GM12878 (cell line): ENCODE results near the gene RANBP3. TPM values are rescaled to one million over a fixed set of nuclear protein-coding genes. Genes with fewer than 3 reads are reported as not detected.
A peak's percentile ranks its signal among the peaks of the same experiment; 100 is the strongest.

Experiments used
- ATF7 ChIP-seq: fragments of 450-650 bp; IDR thresholded peaks from 2 replicates; pipeline ENCODE4 v1.6.1; 2016; ENCODE audit warnings: low read depth, mild to moderate bottlenecking
- BRCA1 ChIP-seq: IDR thresholded peaks from 2 replicates; pipeline ENCODE4 v1.6.1; 2011; ENCODE audit warnings: low read depth, low read length, improper control_type of control experiment
- CBX3 ChIP-seq: fragments of 200-600 bp; sonication (generic); IDR thresholded peaks from 2 replicates; pipeline ENCODE4 v1.6.1; 2016; ENCODE audit warnings: low read depth, borderline replicate concordance
- CHD2 ChIP-seq: IDR thresholded peaks from 2 replicates; pipeline ENCODE4 v1.6.1; 2011; ENCODE audit warnings: low read depth, low read length, improper control_type of control experiment, borderline replicate concordance
- CREB1 ChIP-seq: IDR thresholded peaks from 2 replicates; pipeline ENCODE4 v1.6.1; 2012; ENCODE audit warnings: low read depth, mild to moderate bottlenecking, inconsistent platforms
- CREM ChIP-seq: IDR thresholded peaks from 2 replicates; pipeline ENCODE4 v1.6.1; 2014; ENCODE audit warnings: antibody characterized with exemption, low read depth
- FOXK2 ChIP-seq: fragments of 450-650 bp; IDR thresholded peaks from 2 replicates; pipeline ENCODE4 v1.6.1; 2017; ENCODE audit warnings: mild to moderate bottlenecking, moderate library complexity
- HCFC1 ChIP-seq: fragments of 150-350 bp; IDR thresholded peaks from 2 replicates; pipeline ENCODE4 v1.6.1; 2014; ENCODE audit warnings: low read length
- HDAC2 ChIP-seq: fragments of 200-600 bp; sonication (generic); IDR thresholded peaks from 2 replicates; pipeline ENCODE4 v1.6.1; 2017
- JUNB ChIP-seq: IDR thresholded peaks from 2 replicates; pipeline ENCODE4 v1.6.1; 2016; ENCODE audit warnings: antibody characterized with exemption, mild to moderate bottlenecking
- NR2C2 ChIP-seq: IDR thresholded peaks from 2 replicates; pipeline ENCODE4 v1.6.1; 2011; ENCODE audit warnings: borderline replicate concordance, low read depth; ENCODE audit not compliant: control insufficient read depth, insufficient read length
- NRF1 ChIP-seq: conservative IDR thresholded peaks from 2 replicates; pipeline ENCODE4 v1.6.1; 2011; ENCODE audit warnings: mild to moderate bottlenecking, low read depth, low read length, improper control_type of control experiment
- POLR2AphosphoS5 ChIP-seq: IDR thresholded peaks from 2 replicates; pipeline ENCODE4 v1.6.1; 2011; ENCODE audit warnings: mild to moderate bottlenecking, low read length, inconsistent platforms
- RB1 ChIP-seq: fragments of 450-650 bp; formaldehyde crosslinking; IDR thresholded peaks from 2 replicates; pipeline ENCODE4 v1.6.1; 2017; ENCODE audit warnings: mild to moderate bottlenecking, borderline replicate concordance
- RELA ChIP-seq: fragments of 450-650 bp; IDR thresholded peaks from 2 replicates; pipeline ENCODE4 v1.8.0; 2014; ENCODE audit warnings: borderline replicate concordance; ENCODE audit not compliant: partially characterized antibody
- SRF ChIP-seq, 2 experiments: IDR thresholded peaks; 2 replicates each; pipeline ENCODE4 v1.6.1; 2011; ENCODE audit warnings: low read depth in 2 of 2, low read length in 2 of 2, mild to moderate bottlenecking in 1 of 2, moderate library complexity in 1 of 2
- SUZ12 ChIP-seq: fragments of 200-600 bp; sonication (generic); IDR thresholded peaks from one replicate; pipeline ENCODE4 v1.6.1; 2018; ENCODE audit warnings: antibody characterized with exemption, mild to moderate bottlenecking; ENCODE audit not compliant: unreplicated experiment
- TCF3 ChIP-seq: IDR thresholded peaks from 2 replicates; pipeline ENCODE4 v1.6.1; 2012; ENCODE audit warnings: low read depth, mild to moderate bottlenecking, low read length, borderline replicate concordance; ENCODE audit not compliant: insufficient read depth
- YY1 ChIP-seq: IDR thresholded peaks from 2 replicates; pipeline ENCODE4 v1.6.1; 2011; ENCODE audit warnings: low read depth, mild to moderate bottlenecking, low read length
- ZNF207 ChIP-seq: fragments of 450-650 bp; IDR thresholded peaks from 2 replicates; pipeline ENCODE4 v1.6.1; 2014; ENCODE audit warnings: antibody characterized with exemption, mild to moderate bottlenecking, borderline replicate concordance
- ZNF274 ChIP-seq: IDR thresholded peaks from one replicate; pipeline ENCODE4 v1.8.0; 2011; ENCODE audit not compliant: insufficient read length, insufficient read depth
- polyA plus RNA-seq, 11 experiments: library from polyadenylated mRNA; depleted of rRNA in 4 of 11; unstranded in 6 of 11; stranded (reverse) in 5 of 11; fragments of >200 nt; fragmentation: Nextera tagmentation in 4 of 11; fragmentation: Illumina TruSeq in 1 of 11; extraction: Ambion mirVana in 4 of 11; extraction: Trizol in 1 of 11; gene quantifications; 1 replicate in 1 of 11; 2 replicates in 10 of 11; pipeline versions ENCODE4 v1.2.1 to v1.2.3, GENCODE V29; 2011 to 2016; ENCODE audit warnings: inconsistent platforms in 2 of 11, missing spikeins in 2 of 11, low read depth in 1 of 11
- total RNA-seq, 4 experiments: library from RNA; depleted of rRNA in 3 of 4; stranded (reverse); fragments of >200 nt in 3 of 4; fragmentation: Illumina TruSeq in 1 of 4; extraction: Trizol in 1 of 4; gene quantifications; 2 replicates each; pipeline versions ENCODE4 v1.2.1 to v1.2.3, GENCODE V29; 2013 to 2021
- TF ChIP-seq, protein P1 (sequence below): fragments of 150-350 bp; IDR thresholded peaks from 2 replicates; pipeline ENCODE4 v1.6.1; 2016; ENCODE audit warnings: low read depth, low read length
- TF ChIP-seq, protein P2 (sequence below): fragments of 450-650 bp; IDR thresholded peaks from 2 replicates; pipeline ENCODE4 v1.6.1; 2016; ENCODE audit warnings: mild to moderate bottlenecking
- TF ChIP-seq, protein P3 (sequence below): fragments of 450-650 bp; IDR thresholded peaks from 2 replicates; pipeline ENCODE4 v1.6.1; 2017; ENCODE audit warnings: low read depth, mild to moderate bottlenecking, moderate library complexity
- TF ChIP-seq, protein P4 (sequence below): IDR thresholded peaks from 2 replicates; pipeline ENCODE4 v1.6.1; 2011; ENCODE audit warnings: low read depth, mild to moderate bottlenecking, low read length, moderate library complexity, borderline replicate concordance; ENCODE audit errors: extremely low read depth

Gene RANBP3
- total and polyA plus RNA-seq, 10 of the 15 experiments (the other 5 are each of a cell fraction or from before 2014, with no cell fraction given): 1.1 to 81.6 (median 60.0) TPM

DNA sequence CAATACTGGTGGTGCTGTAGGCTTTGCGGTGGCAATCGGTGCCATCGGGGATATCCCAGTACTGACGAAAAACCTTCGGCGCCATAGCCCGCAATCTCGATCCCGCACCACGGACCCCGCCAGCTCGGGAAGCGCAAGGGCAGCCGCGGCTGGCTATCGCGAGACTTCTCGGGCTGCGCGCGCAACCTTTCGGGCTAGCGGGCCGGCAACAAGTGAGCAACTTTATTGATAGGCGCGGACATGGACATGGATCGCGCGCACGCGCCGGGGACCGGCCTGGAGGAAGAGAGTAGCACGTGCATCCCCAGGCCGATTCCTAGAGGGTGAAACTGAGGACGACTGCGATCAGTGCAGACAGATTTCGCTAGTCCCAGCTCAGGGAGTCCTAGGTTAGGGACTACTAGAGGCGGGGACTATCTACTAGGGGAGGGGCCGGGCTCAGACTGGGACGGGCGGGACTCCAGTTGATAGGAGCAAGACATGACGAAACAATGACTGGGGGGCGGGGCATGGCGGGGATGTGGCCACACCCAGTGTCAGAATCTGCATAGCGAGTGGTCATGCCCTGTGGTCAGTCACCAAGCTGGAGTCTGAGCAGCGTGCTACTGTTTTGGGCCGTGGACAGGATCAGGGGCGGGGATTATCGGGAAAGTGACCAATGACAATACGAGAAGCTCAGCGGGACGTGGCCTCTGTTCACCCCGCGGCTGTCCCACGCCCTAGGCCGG lies 74.2 kb downstream of the RANBP3 start, which contains the start of gene NDUFA11 (continued):
- TF ChIP-seq, protein P1, sequence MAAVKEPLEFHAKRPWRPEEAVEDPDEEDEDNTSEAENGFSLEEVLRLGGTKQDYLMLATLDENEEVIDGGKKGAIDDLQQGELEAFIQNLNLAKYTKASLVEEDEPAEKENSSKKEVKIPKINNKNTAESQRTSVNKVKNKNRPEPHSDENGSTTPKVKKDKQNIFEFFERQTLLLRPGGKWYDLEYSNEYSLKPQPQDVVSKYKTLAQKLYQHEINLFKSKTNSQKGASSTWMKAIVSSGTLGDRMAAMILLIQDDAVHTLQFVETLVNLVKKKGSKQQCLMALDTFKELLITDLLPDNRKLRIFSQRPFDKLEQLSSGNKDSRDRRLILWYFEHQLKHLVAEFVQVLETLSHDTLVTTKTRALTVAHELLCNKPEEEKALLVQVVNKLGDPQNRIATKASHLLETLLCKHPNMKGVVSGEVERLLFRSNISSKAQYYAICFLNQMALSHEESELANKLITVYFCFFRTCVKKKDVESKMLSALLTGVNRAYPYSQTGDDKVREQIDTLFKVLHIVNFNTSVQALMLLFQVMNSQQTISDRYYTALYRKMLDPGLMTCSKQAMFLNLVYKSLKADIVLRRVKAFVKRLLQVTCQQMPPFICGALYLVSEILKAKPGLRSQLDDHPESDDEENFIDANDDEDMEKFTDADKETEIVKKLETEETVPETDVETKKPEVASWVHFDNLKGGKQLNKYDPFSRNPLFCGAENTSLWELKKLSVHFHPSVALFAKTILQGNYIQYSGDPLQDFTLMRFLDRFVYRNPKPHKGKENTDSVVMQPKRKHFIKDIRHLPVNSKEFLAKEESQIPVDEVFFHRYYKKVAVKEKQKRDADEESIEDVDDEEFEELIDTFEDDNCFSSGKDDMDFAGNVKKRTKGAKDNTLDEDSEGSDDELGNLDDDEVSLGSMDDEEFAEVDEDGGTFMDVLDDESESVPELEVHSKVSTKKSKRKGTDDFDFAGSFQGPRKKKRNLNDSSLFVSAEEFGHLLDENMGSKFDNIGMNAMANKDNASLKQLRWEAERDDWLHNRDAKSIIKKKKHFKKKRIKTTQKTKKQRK: no peak
- TF ChIP-seq, protein P2, sequence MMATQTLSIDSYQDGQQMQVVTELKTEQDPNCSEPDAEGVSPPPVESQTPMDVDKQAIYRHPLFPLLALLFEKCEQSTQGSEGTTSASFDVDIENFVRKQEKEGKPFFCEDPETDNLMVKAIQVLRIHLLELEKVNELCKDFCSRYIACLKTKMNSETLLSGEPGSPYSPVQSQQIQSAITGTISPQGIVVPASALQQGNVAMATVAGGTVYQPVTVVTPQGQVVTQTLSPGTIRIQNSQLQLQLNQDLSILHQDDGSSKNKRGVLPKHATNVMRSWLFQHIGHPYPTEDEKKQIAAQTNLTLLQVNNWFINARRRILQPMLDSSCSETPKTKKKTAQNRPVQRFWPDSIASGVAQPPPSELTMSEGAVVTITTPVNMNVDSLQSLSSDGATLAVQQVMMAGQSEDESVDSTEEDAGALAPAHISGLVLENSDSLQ: no peak
- TF ChIP-seq SRF (IDR thresholded peaks at IDR 0.05; ENCODE audit: low read depth in 2 of 2, low read length in 2 of 2) (peak in 1 of 2 experiments; percentile 52; a peak in 1 of 4 replicates), CREM (peak; percentile 47; the same call in 1 of the 2 replicates), BRCA1 (peak; percentile 89), FOXK2 (peak; percentile 81), ZNF274 (no peak), RB1 (peak; percentile 95), YY1 (peak; percentile 89), HCFC1 (peak; percentile 77), SUZ12 (no peak), NRF1 (peak; percentile 63), CBX3 (no peak), CREB1 (peak; percentile 45), NR2C2 (no peak), RELA (peak; percentile 87), ZNF207 (peak; percentile 98), ATF7 (peak; percentile 72), HDAC2 (no peak), TCF3 (peak; percentile 43; the same call in 1 of the 2 replicates), CHD2 (peak; percentile 99), POLR2AphosphoS5 (peak; percentile 88), JUNB (no peak)
- TF ChIP-seq, protein P3, sequence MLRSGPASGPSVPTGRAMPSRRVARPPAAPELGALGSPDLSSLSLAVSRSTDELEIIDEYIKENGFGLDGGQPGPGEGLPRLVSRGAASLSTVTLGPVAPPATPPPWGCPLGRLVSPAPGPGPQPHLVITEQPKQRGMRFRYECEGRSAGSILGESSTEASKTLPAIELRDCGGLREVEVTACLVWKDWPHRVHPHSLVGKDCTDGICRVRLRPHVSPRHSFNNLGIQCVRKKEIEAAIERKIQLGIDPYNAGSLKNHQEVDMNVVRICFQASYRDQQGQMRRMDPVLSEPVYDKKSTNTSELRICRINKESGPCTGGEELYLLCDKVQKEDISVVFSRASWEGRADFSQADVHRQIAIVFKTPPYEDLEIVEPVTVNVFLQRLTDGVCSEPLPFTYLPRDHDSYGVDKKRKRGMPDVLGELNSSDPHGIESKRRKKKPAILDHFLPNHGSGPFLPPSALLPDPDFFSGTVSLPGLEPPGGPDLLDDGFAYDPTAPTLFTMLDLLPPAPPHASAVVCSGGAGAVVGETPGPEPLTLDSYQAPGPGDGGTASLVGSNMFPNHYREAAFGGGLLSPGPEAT: peak; percentile 79
- TF ChIP-seq, protein P4, sequence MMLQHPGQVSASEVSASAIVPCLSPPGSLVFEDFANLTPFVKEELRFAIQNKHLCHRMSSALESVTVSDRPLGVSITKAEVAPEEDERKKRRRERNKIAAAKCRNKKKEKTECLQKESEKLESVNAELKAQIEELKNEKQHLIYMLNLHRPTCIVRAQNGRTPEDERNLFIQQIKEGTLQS: peak; percentile 43; the same call in 1 of the 2 replicates
